AG10803 (cell line): ENCODE measurements around the gene BABAM2.

Experiments used
- DNase-seq: peaks from one replicate; pipeline ENCODE4 v3.0.0; 2010; ENCODE audit warnings: low read depth
- H3K4me3 ChIP-seq: 2 replicates; pipeline ENCODE4 v1.5.1; 2011; ENCODE audit warnings: mild to moderate bottlenecking, low read length, control low read depth
- TF ChIP-seq, protein P1 (sequence below): conservative IDR thresholded peaks from 2 replicates; pipeline ENCODE4 v1.5.1; 2011; ENCODE audit warnings: mild to moderate bottlenecking, low read length, control low read depth, inconsistent platforms

BABAM2 gene

DNA sequence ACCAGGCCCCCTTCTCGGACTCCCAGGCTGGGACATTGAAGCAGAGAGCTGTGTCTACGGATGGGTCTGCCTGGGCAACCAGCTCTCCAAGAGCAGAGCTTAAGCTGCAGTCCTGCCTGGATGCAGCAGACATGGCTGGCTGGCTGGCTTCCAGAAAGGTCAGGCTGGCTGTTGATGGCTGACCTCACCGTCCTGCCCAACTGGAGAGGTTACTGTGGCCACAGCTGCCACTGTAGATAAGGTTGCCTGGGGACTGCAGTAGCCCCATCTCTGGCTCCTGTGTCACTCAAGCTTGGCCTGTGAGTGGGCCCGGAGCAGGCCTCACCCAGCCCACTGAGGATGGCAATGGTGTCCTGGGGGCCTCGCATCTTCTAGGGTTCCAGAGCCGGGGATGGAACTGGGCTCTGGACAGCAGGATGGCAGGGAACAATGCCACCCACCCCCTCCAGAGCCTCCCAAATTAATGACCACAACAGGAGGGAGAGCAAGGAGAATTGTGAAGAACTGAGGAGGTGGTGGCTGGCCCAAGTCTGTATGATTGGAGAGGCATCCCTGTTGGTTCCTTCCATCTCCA, 465.1 kb downstream of the BABAM2 start:
- DNase-seq = no peak
- H3K4me3 ChIP-seq = no peak overlapping the region
- TF ChIP-seq, protein P1, sequence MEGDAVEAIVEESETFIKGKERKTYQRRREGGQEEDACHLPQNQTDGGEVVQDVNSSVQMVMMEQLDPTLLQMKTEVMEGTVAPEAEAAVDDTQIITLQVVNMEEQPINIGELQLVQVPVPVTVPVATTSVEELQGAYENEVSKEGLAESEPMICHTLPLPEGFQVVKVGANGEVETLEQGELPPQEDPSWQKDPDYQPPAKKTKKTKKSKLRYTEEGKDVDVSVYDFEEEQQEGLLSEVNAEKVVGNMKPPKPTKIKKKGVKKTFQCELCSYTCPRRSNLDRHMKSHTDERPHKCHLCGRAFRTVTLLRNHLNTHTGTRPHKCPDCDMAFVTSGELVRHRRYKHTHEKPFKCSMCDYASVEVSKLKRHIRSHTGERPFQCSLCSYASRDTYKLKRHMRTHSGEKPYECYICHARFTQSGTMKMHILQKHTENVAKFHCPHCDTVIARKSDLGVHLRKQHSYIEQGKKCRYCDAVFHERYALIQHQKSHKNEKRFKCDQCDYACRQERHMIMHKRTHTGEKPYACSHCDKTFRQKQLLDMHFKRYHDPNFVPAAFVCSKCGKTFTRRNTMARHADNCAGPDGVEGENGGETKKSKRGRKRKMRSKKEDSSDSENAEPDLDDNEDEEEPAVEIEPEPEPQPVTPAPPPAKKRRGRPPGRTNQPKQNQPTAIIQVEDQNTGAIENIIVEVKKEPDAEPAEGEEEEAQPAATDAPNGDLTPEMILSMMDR = no peak

DNA sequence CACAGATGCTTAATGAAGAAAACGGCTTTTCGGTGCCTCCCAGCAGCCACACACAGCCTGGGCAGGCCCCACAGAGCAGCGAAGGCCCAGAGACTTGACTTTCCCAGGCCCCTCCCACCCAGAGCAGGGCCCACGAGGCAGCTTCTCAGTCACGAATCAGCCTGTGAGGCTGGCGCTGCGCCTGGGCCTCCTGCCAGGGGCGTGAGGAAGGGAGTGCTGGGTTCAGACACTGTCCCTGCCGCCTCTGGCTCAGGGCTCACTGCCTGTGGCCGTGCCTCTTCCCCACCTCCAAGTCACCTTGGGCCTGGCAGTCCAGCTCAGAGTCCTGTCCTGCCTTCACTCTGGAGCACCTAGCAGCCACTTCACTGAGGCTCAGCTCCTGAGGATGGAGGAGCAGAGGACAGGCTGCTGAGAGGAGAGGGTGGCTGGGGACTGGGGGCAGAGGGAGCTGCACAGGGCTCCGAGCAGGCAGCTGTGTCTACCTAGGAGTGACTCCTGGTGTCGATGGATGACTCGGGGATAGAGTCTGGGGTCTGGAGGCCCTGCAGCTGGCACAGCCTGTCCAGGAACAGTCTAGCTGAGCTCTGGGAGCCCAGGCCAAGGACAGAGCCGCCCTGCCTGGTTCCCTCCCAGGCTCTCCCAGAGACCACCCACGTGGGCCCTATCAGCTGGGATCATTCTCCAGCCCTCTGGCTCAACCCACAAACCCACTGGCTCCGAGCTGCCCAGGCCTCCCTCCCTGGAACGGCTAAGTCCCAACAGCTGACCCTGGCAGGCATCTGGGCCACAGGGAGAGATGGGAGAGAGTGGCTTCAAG, 465.8 kb downstream of the BABAM2 start:
- TF ChIP-seq, protein P1 = no peak
- peak; percentile 92 for DNase-seq
- no peak overlapping the region for H3K4me3 ChIP-seq

DNA sequence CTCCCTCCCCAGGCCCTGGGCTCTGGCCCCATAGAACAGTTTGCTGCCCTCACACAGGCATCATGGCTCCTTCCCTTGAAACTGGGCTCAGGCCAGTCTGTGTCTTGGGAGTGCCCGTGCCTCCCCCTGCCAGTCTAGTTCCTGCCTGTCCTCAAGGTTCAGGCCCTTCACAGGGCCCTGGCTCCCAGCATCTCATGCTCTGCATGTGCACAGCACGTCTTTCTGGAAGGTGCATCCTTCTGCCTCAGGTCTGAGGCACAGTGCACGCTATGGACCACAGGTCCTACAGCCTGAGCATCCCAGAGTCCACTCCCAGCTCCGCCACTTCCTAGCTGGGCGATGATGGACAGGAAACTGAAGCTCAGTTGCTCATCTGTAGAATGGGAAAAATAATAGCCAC, 466.5 kb downstream of the BABAM2 start:
- no peak for DNase-seq
- no peak overlapping the region for H3K4me3 ChIP-seq

DNA sequence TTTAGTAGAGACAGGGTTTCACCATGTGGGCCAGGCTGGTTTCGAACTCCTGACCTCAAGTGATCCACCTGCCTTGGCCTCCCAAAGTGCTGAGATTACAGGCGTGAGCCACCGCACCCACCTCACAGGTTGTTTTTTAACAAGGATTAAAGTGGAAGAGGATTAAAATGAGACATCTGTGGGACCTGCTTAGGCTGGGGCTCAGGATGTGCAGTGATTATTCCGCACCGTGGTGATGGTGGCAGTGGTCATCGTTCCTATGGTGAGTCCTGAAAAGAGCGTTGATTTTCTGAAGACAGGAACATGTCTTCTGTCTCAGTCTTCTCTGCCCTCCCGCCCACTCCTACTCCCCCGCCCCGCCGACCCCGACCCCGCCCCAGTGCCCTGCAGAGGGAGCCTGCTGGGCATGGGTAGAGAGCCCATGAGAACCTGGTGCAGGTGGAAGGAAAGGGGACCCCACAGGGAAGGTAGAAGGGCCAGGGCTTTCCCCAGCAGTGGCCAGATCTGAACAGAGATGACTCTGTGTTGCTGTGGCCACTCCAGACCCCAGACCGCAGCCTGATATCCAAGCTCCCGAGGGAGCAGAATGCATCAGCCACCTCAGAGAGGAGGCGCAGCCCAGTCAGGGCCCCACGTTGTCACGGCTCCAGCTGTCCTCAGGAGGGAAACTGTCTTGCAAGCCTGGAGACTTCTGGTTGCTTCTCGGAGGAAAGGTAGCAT, 467.6 kb downstream of the BABAM2 start:
- no peak for DNase-seq
- TF ChIP-seq, protein P1 = no peak
- H3K4me3 ChIP-seq = no peak overlapping the region

More for the DNA sequence above, 466.5 kb downstream of the BABAM2 start:
- TF ChIP-seq, protein P1 = no peak

DNA sequence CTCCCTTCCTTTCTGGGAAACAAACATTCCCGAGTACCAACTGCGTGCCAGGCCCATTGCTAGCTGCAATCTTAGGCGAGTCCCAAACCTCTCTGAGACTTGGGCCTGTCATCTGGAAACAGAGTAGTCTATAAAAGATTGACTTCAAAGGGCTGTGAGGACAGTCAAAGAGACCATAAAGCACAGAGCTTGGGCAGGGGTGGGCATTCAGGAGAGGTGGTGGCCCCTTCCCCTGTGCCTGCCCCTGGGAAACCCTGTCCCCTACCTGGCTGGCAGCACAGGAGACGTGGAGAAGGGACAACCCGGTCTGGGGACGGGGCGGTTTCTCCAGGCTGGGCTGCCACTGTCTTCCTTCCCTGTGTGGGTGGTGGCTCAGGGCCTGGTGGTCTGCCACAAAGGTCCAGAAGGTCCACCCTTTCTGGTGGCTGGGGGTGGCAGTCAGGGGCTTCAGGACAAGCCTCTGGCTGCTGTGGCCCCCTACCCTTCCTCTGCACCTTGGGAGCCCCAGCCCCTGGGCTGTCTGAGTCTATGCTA, 468.2 kb downstream of the BABAM2 start:
- DNase-seq = no peak
- TF ChIP-seq, protein P1 = no peak
- no peak overlapping the region for H3K4me3 ChIP-seq

DNA sequence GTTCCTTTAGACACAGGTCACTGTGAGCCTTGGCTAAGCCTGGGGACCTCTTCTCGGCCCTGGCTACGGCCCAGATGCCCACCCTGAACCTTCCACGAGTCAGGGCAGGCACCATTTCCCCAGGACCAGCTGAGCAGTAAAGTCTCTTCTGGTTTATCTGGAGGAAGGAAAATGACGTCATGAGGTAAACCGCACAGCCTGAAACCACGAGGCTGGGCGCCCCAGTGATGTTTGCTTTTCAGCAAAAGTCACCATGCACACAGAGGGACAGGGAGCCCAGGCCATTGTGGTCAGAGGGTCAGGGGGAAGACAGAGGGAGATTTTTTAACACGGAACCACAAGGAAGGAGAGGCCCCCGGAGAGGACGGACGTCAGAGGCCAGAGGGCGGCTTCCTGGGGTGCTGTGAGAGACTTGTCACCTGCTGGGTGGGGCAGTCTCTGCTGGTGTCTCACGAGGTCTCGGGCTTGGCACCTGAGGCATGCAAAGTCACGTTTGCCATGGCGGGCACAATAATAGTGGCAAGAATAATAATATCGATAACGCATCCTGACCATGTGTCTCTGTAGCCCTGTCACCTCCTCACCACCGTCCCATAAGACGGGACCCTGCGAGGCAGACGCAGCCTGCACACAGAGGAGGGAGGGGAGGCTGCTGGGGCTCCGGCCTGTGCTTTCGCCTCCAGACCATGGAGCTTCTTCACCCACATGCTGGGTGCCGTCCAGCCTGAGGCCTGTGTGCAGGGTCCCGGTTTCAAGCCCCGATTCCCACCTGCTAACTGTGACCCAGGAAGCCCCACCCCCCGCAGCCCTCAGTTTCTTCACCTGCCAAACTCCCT, 468.9 kb downstream of the BABAM2 start:
- TF ChIP-seq, protein P1 = no peak
- no peak for DNase-seq
- no peak overlapping the region for H3K4me3 ChIP-seq
